Fibroblast of skin of right biceps (primary cell): Measurements from ENCODE around the gene LDLRAD4.
A peak's percentile ranks its signal among the peaks of the same experiment; 100 is the strongest.

Experiments used
- DNase-seq: peaks from one replicate; pipeline ENCODE4 v3.0.0-alpha.2; 2013

Gene LDLRAD4

DNA sequence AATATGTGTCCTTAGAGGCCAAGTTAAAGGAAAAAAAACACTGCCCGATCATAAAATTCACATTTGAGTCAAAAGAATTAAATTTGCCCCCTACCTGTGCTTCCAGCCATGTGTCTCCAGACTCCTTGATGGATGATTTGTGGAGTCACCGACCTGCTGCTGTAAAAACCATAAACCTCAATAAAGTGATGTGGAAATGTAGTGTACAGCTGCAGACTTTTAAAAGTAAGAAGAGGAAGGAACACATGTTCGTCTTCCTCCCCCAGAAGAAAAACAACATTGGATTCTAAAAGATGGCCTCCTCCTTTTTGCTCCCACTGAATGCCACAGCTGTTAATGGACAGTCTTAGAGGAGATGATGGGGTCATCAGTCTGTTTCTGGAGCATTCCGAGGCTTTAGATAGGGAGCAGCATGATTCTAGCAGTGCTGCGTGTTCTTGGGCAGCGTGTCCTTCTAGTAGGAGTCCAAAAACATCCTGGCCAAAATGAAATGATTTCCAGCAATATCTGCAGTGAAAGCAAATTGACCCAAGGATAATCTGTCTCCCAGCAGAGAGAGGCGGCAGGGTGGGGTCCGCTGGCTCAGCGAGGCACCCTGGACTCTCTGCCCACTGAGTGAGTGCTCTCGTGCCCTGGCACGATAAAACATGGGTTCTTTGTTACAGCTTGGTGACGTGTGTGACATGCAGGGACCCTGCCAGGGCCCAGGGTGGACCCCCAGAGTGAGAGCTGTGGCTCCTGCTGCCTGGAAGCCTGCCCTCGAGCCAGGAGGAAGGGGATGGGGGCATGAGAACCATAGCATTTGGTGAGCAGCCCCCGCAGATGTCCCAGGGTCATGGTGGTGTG, 311.7 kb downstream of the LDLRAD4 start:
- no peak for DNase-seq

DNA sequence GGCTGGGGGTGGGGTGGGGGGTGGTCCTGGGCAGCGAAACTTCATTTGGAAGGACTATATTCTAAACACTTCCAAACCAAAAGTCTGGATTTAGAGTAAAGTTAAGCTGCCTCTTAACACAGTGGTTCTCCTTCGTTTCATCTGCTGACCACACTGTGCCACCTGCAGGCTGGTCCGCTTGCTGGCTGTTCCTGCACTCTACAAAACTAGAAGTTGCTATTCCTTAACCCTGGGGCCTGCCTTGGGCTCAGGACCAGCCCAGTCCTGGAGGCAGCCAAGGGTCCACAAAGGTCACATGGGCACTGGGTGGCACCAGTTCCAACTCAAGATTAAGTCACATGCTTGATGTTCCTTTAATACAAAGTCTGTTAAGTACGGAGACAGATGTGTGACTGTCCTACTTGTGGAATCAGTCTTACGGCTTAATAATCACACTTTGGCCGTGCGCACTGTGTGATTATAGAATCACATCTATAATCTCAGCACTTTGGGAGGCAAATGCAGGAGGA, 312.4 kb downstream of the LDLRAD4 start:
- peak; percentile 23 for DNase-seq

DNA sequence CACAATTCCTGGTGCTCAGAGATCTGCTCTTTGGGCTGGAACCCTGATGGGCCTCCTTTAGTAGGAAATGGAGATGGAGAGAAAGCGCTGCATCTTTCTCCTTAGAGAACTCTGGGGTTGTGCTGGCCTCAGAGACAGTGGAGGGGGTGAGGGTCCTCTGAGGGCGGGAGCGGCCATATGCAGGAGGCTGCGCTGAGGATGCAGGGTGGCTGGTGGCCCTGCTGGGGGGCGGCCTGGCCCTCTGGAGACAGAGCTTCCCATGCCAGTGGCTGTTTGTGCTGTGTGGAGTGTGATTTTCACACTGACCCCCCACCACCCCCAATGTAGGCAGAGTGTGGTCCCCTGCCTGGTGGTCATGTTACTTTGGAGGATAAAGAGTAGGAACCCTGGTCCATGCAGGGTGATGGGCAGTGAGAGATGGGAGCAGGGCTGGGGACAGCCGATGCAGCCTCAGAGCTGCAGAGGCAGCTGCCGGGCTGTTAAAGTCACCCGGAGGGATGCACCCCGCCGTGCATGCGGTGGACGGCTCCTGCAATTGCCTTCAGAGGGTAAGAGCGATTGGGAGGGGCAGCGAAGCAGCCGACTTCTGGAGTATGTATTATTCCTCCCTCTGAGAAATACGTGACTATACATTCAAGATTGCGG, 313.2 kb downstream of the LDLRAD4 start:
- no peak for DNase-seq

DNA sequence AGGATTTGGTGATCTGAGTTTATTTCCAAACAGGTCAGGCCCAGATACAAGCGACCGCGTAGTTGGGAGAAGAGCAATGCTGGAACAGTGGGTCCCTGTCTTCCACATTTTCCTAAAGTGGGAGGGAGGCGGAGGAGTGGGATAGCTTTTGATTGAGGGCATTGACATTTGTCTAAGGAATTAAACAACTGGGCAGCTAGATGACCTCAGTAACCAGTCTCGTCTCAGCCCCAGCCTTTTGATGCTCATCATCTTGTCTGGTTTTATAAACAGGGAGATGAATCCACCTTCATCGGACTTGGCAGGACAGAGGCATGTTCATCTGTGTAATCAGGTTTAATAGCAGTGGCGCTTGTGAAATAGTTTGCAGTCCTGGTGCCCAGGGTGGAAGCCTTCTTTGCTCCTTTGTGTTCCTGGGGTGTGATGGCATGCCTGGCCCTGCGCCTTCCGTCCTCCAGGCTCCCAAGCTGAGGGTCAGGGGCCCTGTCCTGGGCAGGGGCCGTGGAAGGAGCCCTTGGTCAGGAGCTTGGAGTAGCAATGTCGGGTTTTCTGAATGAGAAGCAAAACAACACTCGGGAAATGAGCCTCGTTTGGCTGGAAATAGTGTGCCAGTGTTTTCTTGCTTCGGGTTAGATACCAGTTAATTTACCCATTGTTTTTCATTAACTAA, 314.0 kb downstream of the LDLRAD4 start:
- no peak for DNase-seq

DNA sequence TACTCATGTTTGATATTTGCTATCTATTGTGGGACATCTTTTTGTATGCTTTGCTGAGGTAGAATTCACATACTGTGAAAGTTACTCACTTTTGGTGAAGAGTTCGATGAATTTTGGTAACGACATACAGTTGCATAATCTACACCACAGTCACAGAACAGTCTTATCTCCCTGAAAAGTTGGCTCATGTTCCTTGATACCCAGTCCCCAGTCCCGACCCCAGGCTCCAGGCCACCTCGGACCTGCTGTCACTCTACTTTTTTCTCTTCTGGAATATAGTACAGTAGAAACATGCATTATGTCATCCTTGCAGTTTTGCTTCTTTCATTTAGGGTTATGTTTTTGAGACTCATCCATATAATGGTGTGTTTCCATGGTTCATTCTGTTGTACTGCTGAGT, 316.1 kb downstream of the LDLRAD4 start:
- no peak for DNase-seq

DNA sequence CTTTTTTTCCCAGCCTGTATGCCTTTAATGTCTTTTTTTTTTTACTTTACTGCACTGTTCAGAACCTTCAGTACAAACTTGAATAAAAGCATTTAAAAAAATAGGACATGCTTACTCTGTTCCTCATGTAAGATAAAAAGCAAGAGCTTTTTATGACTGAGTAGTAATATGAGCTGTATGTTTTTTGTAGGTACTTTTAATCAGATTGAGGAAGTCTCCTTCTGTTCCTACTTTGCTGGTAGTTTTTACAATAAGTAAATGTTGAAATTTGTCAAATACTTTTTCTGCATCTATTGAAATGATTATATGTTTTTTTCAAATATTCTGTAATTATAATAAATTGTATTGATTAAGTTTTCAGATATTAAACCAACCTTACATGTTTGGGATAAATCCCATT, 318.0 kb downstream of the LDLRAD4 start:
- DNase-seq, result no peak

DNA sequence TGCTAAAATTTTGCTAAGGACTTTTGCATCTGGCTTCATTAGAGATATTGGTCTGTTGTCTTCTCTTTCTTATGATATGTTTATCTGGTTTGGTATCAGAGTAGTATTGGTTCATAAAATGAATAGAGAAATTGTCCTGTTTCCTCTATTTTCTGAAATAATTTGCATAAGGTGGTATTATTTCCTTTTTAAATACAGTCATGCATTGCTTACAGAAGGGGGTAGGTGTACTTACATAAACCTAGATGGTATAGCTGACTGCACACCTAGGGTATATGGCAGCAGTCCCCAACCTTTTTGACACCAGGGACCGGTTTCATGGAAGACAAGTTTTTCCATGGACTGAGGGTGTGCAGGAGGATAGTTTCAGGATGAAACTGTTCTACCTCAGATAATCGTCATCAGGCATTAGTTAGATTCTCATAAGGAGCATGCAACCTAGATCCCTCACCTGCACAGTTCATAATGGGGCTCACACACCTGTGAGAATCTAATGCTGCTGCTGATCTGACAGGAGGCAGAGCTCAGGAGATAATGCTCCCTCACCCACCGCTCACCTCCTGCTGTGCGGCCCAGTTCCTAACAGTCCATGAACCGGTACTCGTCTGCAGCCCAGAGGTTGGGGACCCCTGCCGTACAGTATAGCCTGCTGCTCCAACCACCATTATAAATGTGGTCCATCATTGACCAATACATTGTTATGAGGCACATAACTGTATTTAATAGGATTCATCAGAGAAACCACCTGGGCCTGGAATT, 318.6 kb downstream of the LDLRAD4 start:
- DNase-seq, result no peak

DNA sequence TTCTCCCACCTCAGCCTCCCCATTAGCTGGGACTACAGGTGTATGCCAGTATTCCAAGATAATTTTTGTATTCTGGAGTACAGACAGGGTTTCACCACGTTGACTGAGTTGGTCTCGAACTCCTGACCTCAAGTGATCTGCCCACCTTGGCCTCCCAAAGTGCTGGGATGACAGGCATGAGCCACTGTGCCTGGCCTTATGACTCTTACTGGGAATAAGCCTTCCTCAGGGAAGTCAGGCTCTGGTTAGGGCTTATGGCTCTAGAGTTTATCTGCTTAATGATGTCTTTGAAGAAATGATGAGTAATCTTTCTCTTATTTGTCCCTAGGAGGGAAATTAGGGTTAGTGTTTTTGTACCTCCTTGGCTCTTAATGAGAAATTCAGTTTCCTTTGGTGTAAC, 320.1 kb downstream of the LDLRAD4 start:
- DNase-seq, result no peak

DNA sequence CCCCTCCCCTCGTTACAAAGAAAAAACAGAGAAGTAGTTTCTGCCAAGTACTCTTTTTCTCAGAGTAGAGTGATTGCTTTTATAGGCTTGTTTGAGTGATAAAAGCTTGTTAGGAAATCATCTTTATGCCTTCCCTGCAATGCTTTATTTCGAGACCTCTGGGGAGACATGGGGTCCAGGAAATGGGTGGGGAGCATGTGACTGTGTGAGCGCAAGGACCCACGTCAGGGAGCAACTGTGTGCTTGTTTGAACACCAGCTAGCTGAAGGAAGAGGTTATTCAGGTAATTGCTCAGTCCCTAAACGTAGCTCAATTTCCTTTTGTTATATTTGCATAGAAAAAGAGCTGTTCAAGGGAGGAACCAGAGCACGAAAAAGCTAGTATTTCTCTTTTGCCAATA, 320.5 kb downstream of the LDLRAD4 start:
- no peak for DNase-seq

DNA sequence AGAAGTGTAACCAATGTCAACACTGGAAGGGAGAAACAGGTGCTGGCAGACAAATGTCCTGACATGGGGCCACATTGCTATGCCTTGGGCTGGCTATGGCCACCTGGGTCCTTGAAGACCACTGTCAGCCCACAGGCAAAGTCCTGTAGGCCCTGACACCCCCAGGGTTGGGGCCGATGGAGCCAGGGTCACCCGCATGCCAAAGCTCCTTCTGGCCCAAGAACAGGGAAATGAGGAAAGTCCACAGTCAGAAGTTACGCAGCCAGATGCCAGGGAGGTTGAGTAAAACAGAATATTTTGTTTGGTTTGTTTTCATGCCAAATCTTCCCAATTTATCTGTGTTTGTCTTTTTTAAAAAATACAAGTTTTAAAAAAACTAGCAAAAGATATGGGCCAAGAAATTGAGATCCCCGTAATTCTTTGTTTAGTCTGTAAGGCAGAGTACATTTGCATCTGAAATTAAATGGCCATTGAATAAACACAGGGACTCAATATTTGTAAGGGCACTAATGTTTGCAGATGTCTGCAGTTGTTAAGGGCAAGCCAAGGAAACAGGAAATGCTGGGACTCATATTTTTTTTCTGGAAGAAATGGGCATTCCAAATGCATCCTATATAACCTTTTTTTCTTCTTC, 321.4 kb downstream of the LDLRAD4 start:
- DNase-seq, result no peak

DNA sequence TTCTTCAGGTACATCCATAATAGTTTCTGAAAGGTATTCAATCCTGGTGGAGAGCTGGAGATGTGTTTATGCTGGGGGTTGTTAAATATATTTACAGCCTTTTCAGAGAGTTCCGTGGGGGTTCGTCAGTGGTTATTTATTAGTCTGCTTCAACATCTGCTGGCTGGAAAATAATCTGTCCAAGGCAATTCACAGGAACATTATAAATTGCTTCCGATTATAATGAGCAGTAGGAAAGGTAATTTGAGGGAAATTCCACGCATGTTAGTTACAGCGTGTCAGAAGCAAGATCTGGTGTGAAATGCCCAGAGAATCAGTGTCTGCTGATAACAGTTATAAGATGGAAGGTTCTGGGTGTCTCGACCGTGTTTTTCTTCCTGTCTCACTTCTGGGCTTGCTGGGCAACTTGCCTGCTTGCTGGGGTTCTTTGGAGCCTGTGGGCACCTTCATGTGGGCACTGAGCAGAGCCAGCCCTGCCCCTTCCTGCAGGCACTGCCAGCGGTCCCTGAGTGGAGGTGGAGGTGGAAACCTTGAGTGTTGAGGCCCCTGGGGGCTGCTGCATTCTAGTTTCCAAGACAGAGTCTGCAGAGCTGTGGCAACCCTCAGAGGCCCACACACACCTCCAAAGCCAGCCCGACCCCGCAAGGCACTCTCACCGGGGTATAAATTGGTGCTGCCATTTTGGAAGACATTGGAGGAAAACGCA, 322.1 kb downstream of the LDLRAD4 start:
- no peak for DNase-seq

DNA sequence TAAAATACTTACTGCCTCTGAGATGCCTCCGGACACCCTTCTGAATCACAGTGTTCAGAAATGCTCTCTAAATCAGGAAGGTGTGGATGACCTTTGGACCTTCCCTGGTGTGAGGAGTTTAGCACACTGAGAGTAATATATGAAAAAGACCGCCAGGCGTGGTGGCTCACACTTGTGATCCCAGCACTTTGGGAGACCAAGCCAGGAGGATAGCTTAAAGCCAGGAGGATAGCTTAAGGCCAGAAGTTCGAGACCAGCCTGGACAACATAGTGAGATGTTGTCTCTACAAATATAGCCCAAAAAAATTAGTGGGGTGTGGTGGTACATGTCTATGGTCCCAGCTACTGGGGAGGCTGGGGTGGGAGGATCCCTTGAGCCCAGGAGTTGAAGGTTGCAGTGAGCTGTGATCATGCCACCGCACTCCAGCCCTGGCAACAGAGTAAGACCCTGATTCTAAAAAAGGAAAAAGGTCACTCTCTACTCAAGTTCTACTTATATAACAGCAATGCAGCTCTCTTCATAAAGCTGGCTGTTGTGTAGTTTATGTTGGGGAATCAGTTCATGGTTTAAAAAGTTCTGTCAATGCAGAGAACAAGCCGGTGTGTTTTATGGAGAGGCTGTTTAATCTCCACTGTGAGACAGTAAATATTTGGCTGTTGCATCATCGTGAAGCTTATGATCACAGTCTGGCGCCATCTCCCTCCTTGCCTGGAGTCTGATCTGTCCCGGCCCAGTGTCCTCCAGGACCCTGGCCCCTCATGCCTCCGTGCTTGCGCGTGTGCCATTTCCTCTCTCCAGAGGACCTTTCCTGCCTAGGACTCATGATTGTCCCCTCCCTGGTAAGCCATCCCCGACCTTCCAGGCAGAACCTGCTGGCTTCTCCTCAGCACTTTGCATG, 323.3 kb downstream of the LDLRAD4 start:
- no peak for DNase-seq

DNA sequence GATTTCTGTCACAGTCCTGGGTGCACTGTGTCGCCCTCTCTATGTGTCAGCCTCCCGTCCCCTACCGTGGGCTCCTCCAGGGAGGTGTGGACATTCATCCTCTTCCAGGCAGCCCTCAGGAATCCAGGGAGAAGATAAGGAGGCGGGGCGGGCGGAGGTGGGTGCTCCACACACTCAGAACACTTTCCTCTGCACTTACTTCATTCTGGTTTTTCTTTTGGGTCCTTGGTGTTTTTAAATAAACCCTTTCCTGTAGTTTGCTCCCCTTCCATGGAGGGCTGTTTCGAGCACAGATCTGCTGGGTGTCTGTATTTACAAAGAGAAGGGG, 323.9 kb downstream of the LDLRAD4 start:
- DNase-seq, result no peak

DNA sequence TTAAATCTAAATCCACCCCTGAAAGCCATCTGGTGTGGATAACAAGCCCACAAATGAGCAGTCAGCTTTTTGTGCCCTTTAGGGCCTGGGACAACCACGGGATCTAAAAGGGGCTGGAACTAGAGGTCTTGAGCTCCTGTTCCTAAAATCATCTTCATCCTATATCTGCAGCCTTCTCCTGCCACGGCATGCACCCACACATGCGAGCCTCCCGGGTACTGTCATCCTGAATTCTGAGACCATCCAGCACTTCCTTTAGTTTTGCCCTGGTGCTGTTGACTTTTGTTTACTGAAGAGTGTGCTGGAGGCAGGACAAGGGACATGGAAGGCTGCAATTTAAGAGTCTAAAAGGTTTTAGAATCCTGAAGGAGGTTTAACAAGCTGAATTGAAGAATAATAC, 324.6 kb downstream of the LDLRAD4 start:
- no peak for DNase-seq

DNA sequence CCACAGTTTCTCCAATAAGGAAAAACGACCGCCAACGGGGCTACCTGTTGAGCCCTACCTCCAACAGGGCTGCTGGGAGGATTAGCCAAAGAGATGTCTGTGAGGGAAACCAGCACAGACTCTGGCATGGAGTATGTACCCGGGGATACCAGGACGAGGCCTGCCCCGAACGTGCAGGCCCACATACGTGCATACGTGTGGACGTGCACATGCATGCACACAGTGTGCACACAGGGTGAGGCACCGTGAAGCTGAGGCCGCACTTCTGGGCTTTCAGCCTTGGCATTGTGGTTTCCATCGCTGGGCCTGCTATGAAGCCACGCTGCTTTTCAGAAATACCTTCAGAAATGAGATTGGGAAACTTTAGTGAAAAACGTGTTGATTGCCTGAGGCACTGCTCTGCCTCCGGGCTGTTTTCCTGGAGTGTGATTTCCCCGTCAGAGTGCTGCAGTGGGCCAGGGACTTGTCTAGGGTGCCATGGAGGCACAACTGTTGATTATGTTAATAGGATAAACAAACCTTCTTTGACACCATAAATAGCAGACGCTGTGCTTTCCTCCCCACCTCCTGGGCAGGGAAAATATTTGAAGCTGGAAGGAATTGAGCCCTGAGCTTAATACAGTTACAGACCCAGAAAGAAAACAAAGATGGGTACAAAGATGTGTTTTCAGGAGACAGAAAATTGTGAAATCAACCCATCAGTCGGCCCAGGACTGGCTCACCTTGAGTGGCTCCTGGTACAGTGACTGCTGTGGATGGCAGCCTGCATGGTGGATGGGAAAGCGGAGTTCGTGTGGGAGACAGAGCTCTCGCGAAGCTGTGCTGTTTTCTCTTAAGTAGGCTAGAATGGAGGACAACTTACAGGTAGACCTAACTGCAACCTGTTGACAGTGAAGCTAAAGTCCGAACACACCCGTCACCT, 325.5 kb downstream of the LDLRAD4 start:
- no peak for DNase-seq

DNA sequence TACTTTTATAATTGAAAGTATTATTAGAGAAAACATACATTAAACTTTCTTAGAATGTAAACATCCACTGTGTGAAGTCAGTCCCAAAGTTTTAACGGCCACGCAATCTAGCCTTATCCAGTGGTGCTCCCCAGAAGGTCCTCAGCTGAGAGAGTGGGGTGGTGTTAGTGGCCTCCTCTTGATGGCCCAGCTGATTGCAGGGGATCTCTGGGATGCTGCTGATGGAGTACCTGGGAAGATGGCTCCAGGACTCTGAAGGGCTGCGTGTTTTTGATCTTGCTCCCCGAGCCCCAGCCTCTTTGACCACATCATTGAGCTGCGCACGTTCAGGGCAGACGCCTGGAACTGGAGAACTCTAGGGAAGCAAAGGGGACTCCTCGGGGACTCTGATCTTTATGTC, 326.4 kb downstream of the LDLRAD4 start:
- no peak for DNase-seq

DNA sequence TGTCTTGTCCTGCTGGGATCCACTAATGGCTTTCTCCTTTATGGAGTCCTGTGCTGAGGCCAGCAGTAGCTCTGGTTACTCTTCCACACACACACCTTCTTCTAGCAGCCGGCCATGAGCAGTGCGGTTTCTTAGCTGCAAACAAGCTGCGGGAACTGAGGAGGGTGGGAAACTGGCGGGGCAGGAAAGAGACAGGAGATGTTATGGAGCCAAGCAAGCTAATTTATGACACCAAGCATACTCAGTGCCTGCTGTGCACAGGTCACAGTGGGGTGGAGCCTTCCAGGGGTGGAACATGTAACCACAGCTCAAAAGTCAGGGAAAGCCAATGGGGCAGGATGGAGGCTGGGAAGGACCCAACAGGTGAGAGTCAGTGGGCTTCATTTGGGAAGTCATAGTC, 327.0 kb downstream of the LDLRAD4 start:
- DNase-seq, result no peak

DNA sequence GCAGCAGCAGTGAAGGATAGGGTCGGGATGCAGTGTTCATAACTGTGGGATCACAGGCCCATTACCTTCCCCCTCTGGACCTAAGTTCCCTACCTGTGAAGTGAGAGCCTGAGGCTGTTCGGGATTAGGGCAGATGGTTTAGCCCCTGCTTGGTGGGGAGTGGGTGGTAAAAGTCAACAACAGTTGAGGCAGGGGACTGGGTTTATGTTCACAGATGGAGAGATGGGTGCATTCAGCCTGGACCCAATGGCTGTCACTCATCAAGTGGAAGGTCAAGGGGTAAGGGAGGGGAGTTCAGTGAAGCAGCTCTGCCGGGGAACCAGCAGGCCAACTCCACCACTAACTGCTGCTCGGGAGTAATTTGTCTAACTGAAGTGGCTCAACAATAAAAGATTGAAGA, 327.4 kb downstream of the LDLRAD4 start:
- DNase-seq, result no peak

DNA sequence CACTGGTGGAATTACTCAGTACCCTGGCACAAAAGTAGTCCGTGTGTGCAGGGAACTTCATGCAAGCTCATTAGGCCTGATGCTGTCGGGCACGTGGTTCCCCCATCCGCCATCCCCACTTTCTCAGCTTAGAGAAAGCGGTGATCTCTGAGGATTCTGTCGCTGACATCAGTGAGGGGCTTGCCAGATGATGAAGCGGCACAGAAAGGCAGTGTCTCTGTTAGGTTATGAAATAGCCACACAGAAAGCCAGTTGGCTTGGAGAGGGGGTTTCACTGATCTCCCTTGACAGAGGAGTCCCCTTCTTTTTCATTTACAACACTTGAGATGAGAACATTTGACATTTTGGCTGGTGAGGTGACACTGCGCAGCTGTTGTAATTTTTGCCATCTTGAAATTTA, 328.1 kb downstream of the LDLRAD4 start:
- DNase-seq, result no peak

DNA sequence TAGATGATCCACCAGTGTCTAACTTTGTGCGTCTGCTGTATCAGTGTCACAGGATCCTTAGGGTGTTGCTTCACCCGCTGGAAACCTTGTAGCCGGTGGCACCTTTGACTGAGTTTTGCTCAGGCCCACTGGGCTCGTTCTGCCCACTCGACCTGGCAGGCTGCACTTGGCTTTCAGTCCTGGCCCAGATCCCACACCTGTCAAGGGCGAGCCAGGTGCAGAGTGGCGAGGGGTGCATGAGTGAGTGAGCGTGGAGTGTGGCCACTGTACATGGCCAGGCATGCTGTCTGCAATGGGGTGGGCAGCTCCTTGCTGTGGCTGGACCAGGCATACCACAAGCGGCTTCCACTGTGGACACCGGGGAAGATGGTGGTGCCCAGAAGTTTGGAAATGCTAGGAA, 328.8 kb downstream of the LDLRAD4 start:
- no peak for DNase-seq
